Measurements from ENCODE around the gene FOXK2. TPM values are rescaled to one million over a fixed set of nuclear protein-coding genes. Genes with fewer than 3 reads are reported as not detected.

The FOXK2 gene
- total RNA-seq, 1 experiment from 2014 or later = 118 TPM

- no peaks in the 10 kb centered on the region for H3K27me3 ChIP-seq (replicated peaks; ENCODE audit: control insufficient read depth, insufficient read depth, low read length)
- Mint-ChIP-seq H3K27ac (ENCODE audit: unreplicated experiment) (no peak overlapping the region), H3K9me3 (ENCODE audit: unreplicated experiment) (no peaks in the 10 kb centered on the region), H3K36me3 (ENCODE audit: insufficient read depth, unreplicated experiment) (peaks cover 46% of the 10 kb centered on the region), H3K4me3 (ENCODE audit: unreplicated experiment) (no peak overlapping the region), H3K4me1 (ENCODE audit: low read depth, unreplicated experiment) (no peaks in the 10 kb centered on the region), H3K27me3 (ENCODE audit: insufficient read depth, unreplicated experiment) (no peaks in the 10 kb centered on the region)
- TF ChIP-seq CTCF (IDR thresholded peaks at IDR 0.05; ENCODE audit: insufficient read depth in 1 of 2, low read depth in 1 of 2, low read length in 1 of 2, severe bottlenecking in 1 of 2, unreplicated experiment in 1 of 2) = no peak
- H3K36me3 ChIP-seq (ENCODE audit: control insufficient read depth, insufficient read depth, low read length) = no peaks in the 10 kb centered on the region; the same call in 1 of the 2 replicates
- ChIA-PET CTCF (no interaction called here), POLR2A (no interaction called here)
- no peak overlapping the region for H3K4me3 ChIP-seq (ENCODE audit: low read depth, low read length)
- DNase-seq = no peak
- no peaks in the 10 kb centered on the region for H3K4me1 ChIP-seq
- BruUV-seq (replicated peaks) = no TSS peak
- no peaks in the 10 kb centered on the region for H3K9me3 ChIP-seq
- intact Hi-C loops (cut with micrococcal nuclease; ENCODE audit: unreplicated experiment) = loop anchor here (10.0 kb wide), 1 partner anchor 320 kb away; no protein-coding TSS in a partner anchor
Observed at GRCh38 chr17:82474223-82475010, 45.1 kb upstream of the FOXK2 start.

- Mint-ChIP-seq H3K27me3 (ENCODE audit: insufficient read depth, unreplicated experiment) (no peaks in the 10 kb centered on the region), H3K4me3 (ENCODE audit: unreplicated experiment) (no peak overlapping the region), H3K9me3 (ENCODE audit: unreplicated experiment) (no peaks in the 10 kb centered on the region), H3K36me3 (ENCODE audit: insufficient read depth, unreplicated experiment) (peaks cover 46% of the 10 kb centered on the region), H3K27ac (ENCODE audit: unreplicated experiment) (no peak overlapping the region), H3K4me1 (ENCODE audit: low read depth, unreplicated experiment) (no peaks in the 10 kb centered on the region)
- no peaks in the 10 kb centered on the region for H3K9me3 ChIP-seq
- no peak overlapping the region for H3K4me3 ChIP-seq (ENCODE audit: low read depth, low read length)
- no peak for TF ChIP-seq CTCF (IDR thresholded peaks at IDR 0.05; ENCODE audit: insufficient read depth in 1 of 2, low read depth in 1 of 2, low read length in 1 of 2, severe bottlenecking in 1 of 2, unreplicated experiment in 1 of 2)
- CTCF ChIA-PET = no interaction called here
- no peak for DNase-seq
- no TSS peak for BruUV-seq (replicated peaks)
- H3K36me3 ChIP-seq (ENCODE audit: control insufficient read depth, insufficient read depth, low read length) = no peaks in the 10 kb centered on the region; the same call in none of the 2 replicates
- H3K4me1 ChIP-seq = no peaks in the 10 kb centered on the region
- intact Hi-C loops (cut with micrococcal nuclease; ENCODE audit: unreplicated experiment) = loop anchor here (10.0 kb wide), 1 partner anchor 319 kb away; no protein-coding TSS in a partner anchor
- H3K27me3 ChIP-seq (replicated peaks; ENCODE audit: control insufficient read depth, insufficient read depth, low read length) = no peaks in the 10 kb centered on the region
- POLR2A ChIA-PET = no interaction called here
Observed at GRCh38 chr17:82475458-82475857, 44.1 kb upstream of the FOXK2 start.

GRCh38 chr17:82477934-82478333 lies 41.6 kb upstream of the FOXK2 start:
- intact Hi-C loops (cut with micrococcal nuclease; ENCODE audit: unreplicated experiment) = loop anchor here (10.0 kb wide), 1 partner anchor 317 kb away; no protein-coding TSS in a partner anchor
- Histone ChIP-seq H3K36me3 (ENCODE audit: control insufficient read depth, insufficient read depth, low read length) (no peaks in the 10 kb centered on the region; the same call in none of the 2 replicates), H3K4me3 (ENCODE audit: low read depth, low read length) (no peak overlapping the region), H3K4me1 (no peaks in the 10 kb centered on the region), H3K27me3 (replicated peaks; ENCODE audit: control insufficient read depth, insufficient read depth, low read length) (no peaks in the 10 kb centered on the region), H3K9me3 (no peaks in the 10 kb centered on the region)
- Mint-ChIP-seq H3K36me3 (ENCODE audit: insufficient read depth, unreplicated experiment) (peaks cover 30% of the 10 kb centered on the region), H3K4me1 (ENCODE audit: low read depth, unreplicated experiment) (no peaks in the 10 kb centered on the region), H3K27ac (ENCODE audit: unreplicated experiment) (no peak overlapping the region), H3K9me3 (ENCODE audit: unreplicated experiment) (no peaks in the 10 kb centered on the region), H3K4me3 (ENCODE audit: unreplicated experiment) (no peak overlapping the region), H3K27me3 (ENCODE audit: insufficient read depth, unreplicated experiment) (no peaks in the 10 kb centered on the region)
- TF ChIP-seq CTCF (IDR thresholded peaks at IDR 0.05; ENCODE audit: insufficient read depth in 1 of 2, low read depth in 1 of 2, low read length in 1 of 2, severe bottlenecking in 1 of 2, unreplicated experiment in 1 of 2) = no peak
- POLR2A ChIA-PET = interaction anchor here (0.6 kb wide), 1 partner anchor 16 kb away, joined by 5 read pairs; no protein-coding TSS in a partner anchor
- CTCF ChIA-PET = no interaction called here
- no TSS peak for BruUV-seq (replicated peaks)
- DNase-seq = no peak
